MM.1S (cell line): ENCODE data around the gene EIF4G1.

Source experiments
- DNase-seq: peaks from one replicate; pipeline ENCODE4 v3.0.0-alpha.2; 2015
- H2AFZ ChIP-seq: fragments of 300-600 bp; sonication (generic); 2 replicates; pipeline ENCODE4 v1.6.0; 2016; ENCODE audit warnings: antibody characterized with exemption, low read length
- H3F3A ChIP-seq: fragments of 300-600 bp; sonication (generic); 2 replicates; pipeline ENCODE4 v1.6.1; 2016; ENCODE audit warnings: mild to moderate bottlenecking, antibody characterized with exemption, low read length, moderate library complexity, mixed read lengths; ENCODE audit not compliant: insufficient read depth
- H3K27ac ChIP-seq: fragments of 300-600 bp; sonication (generic); 2 replicates; pipeline ENCODE4 v1.5.1; 2016; ENCODE audit warnings: mild to moderate bottlenecking, low read length
- H3K27me3 ChIP-seq: fragments of 300-600 bp; sonication (generic); replicated peaks from 2 replicates; pipeline ENCODE4 v1.6.0; 2016; ENCODE audit warnings: low read length; ENCODE audit not compliant: insufficient read depth
- H3K36me3 ChIP-seq: fragments of 300-600 bp; sonication (generic); replicated peaks from 2 replicates; pipeline ENCODE4 v1.6.1; 2016; ENCODE audit warnings: mild to moderate bottlenecking, low read length, mixed read lengths; ENCODE audit not compliant: insufficient read depth
- H3K4me1 ChIP-seq: fragments of 300-600 bp; sonication (generic); 2 replicates; pipeline ENCODE4 v1.6.1; 2016; ENCODE audit warnings: low read length, mixed read lengths
- H3K4me2 ChIP-seq: fragments of 300-600 bp; sonication (generic); 2 replicates; pipeline ENCODE4 v1.6.0; 2016; ENCODE audit warnings: low read depth, low read length
- H3K4me3 ChIP-seq: fragments of 300-600 bp; sonication (generic); 2 replicates; pipeline ENCODE4 v1.5.1; 2016; ENCODE audit warnings: low read length, mixed read lengths
- H3K79me2 ChIP-seq: fragments of 300-600 bp; sonication (generic); 2 replicates; pipeline ENCODE4 v1.6.1; 2016; ENCODE audit warnings: mixed run types, low read length, mixed read lengths
- H3K9ac ChIP-seq: fragments of 300-600 bp; sonication (generic); 2 replicates; pipeline ENCODE4 v1.6.1; 2016; ENCODE audit warnings: low read length, mixed read lengths
- H3K9me2 ChIP-seq: fragments of 300-600 bp; sonication (generic); replicated peaks from 2 replicates; pipeline ENCODE4 v1.6.1; 2016; ENCODE audit warnings: mild to moderate bottlenecking, low read length, mixed read lengths; ENCODE audit not compliant: insufficient read depth
- H3K9me3 ChIP-seq: fragments of 300-600 bp; sonication (generic); replicated peaks from 2 replicates; pipeline ENCODE4 v1.6.1; 2016; ENCODE audit warnings: mild to moderate bottlenecking, low read length, mixed read lengths; ENCODE audit not compliant: insufficient read depth
- H4K20me1 ChIP-seq: fragments of 300-600 bp; sonication (generic); 2 replicates; pipeline ENCODE4 v1.6.1; 2016; ENCODE audit warnings: mild to moderate bottlenecking, low read length, moderate library complexity, mixed read lengths; ENCODE audit not compliant: insufficient read depth
- EZH2 ChIP-seq: fragments of 300-600 bp; sonication (generic); optimal IDR thresholded peaks from 2 replicates; pipeline ENCODE3; 2017; ENCODE audit warnings: low read depth, mild to moderate bottlenecking, antibody characterized with exemption, low read length, mixed read lengths
- EZH2phosphoT487 ChIP-seq: fragments of 300-600 bp; sonication (generic); IDR thresholded peaks from 2 replicates; pipeline ENCODE4 v1.6.1; 2018; ENCODE audit warnings: antibody characterized with exemption, low read length
- TF ChIP-seq, protein P1 (sequence below): fragments of 300-600 bp; sonication (generic); IDR thresholded peaks from 2 replicates; pipeline ENCODE4 v1.5.1; 2016; ENCODE audit warnings: antibody characterized with exemption, low read length, mixed read lengths

Gene EIF4G1

DNA sequence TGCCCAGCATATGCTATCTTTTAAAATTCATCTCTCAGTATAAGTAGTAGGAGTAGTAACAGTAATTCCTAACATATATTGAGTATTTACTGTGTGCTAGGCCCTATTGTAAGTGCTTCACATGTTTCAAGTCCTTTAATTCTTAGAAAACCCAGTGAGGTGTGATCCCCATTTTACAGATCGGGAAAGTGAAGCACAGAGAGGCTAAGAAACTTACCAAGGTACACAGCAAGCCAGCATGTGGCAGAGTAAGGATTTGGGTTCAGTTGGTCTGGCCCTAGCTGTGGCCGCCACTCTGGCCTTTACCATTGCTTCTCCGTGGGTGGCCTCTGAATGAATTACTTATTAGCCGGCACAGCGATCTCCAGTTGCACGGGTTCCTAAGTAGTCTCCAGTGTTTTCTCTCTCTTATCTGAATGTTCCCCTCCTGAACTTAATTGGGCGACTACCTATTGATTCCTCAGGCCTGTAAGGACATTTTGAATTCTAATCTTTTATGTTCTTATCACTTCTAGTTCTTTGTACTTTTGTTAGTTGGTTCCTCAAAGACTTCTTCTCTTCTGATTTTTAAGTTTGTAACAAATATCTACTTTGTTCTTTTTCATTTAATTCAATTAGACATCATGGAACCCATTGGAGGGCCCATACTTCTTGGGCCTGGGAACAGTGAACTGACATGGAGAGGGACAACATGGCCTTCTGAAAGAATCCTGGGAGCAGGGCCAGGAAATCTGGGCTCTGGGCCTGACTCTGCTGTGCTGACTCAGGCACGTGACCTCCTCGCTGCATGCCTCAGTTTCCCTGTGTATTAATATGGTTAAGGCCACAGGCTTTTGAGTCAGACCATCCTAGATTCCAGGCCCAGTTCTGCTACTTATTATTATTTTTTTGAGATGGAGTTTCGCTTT lies 35.4 kb downstream of the EIF4G1 start:
- H3K36me3 ChIP-seq = no peaks in the 10 kb centered on the region
- H3K9me2 ChIP-seq = no peaks in the 10 kb centered on the region

DNA sequence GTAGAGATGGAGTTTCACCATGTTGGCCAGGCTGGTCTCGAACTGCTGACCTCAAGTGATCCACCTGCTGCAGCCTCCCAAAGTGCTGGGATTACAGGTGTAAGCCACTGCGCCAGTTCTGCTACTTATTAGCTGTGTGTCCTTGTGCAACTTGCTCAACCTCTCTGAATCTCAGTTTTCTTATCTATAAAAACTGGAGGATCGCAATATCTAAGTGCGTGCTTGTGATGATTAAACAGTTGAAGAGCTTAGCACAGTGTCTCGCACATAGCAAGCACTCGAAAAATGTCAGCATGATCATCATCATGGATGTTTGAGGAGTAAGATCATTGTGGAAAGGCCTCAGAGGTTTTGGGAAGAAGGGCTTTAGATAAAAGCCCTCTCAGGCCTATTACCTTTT lies 36.2 kb downstream of the EIF4G1 start:
- no peak for TF ChIP-seq EZH2
- TF ChIP-seq, protein P1, sequence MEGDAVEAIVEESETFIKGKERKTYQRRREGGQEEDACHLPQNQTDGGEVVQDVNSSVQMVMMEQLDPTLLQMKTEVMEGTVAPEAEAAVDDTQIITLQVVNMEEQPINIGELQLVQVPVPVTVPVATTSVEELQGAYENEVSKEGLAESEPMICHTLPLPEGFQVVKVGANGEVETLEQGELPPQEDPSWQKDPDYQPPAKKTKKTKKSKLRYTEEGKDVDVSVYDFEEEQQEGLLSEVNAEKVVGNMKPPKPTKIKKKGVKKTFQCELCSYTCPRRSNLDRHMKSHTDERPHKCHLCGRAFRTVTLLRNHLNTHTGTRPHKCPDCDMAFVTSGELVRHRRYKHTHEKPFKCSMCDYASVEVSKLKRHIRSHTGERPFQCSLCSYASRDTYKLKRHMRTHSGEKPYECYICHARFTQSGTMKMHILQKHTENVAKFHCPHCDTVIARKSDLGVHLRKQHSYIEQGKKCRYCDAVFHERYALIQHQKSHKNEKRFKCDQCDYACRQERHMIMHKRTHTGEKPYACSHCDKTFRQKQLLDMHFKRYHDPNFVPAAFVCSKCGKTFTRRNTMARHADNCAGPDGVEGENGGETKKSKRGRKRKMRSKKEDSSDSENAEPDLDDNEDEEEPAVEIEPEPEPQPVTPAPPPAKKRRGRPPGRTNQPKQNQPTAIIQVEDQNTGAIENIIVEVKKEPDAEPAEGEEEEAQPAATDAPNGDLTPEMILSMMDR = no peak
- no peak for TF ChIP-seq EZH2phosphoT487
- H3K4me2 ChIP-seq = no peak overlapping the region

More for the DNA sequence above, 35.4 kb downstream of the EIF4G1 start:
- no peak overlapping the region for H3K27ac ChIP-seq
- H3F3A ChIP-seq = no peaks in the 10 kb centered on the region
- H3K27me3 ChIP-seq = no peaks in the 10 kb centered on the region
- H3K4me2 ChIP-seq = no peak overlapping the region
- H3K9me3 ChIP-seq = no peaks in the 10 kb centered on the region
- no peak overlapping the region for H2AFZ ChIP-seq
- H3K9ac ChIP-seq = no peak overlapping the region
- no peak for DNase-seq
- H4K20me1 ChIP-seq = no peaks in the 10 kb centered on the region
- TF ChIP-seq EZH2phosphoT487 = no peak
- TF ChIP-seq, protein P1 = no peak
- TF ChIP-seq EZH2 = no peak
- H3K4me3 ChIP-seq = no peak overlapping the region
- H3K4me1 ChIP-seq = peaks cover 4% of the 10 kb centered on the region; the same call in 1 of the 2 replicates
- no peaks in the 10 kb centered on the region for H3K79me2 ChIP-seq

DNA sequence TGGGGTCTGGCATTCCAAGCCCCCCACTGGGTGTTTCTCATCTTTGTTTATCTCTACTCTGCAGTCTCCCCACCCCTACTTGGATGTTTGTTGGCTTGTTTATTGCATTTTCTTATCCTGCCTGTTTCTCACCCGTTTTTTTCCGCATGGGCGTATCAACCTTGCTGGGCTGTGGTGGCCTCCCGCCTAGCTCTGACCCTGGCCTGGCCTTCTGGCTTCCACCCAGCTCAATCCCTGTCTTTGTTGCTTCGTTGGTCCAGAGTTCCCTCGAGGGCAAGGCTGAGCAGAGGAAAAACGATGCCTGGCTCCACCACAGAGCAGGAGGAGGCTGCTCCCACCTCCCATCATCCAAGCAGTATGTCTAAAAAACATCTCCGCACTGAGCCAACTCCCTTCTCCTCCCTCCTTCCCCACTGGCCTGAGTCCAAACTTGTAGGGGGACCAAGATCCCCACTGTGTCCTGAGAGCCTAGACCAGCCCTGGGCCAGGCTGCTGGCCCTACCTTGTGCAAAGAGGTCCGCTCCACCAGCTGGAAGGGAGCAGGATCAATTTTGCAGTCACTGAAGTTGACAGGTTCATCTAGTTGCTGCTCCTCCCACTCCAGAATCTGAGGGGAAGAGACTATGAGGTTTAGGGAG lies 37.2 kb downstream of the EIF4G1 start:
- H3K36me3 ChIP-seq = no peaks in the 10 kb centered on the region
- no peaks in the 10 kb centered on the region for H3K9me2 ChIP-seq
- H3K27me3 ChIP-seq = no peaks in the 10 kb centered on the region
- no peak overlapping the region for H3K9ac ChIP-seq
- no peak overlapping the region for H2AFZ ChIP-seq
- no peak overlapping the region for H3K27ac ChIP-seq
- no peaks in the 10 kb centered on the region for H3K79me2 ChIP-seq
- no peaks in the 10 kb centered on the region for H4K20me1 ChIP-seq
- no peaks in the 10 kb centered on the region for H3K9me3 ChIP-seq
- TF ChIP-seq EZH2 (no peak), EZH2phosphoT487 (no peak)
- TF ChIP-seq, protein P1 = no peak
- no peaks in the 10 kb centered on the region for H3K4me1 ChIP-seq
- DNase-seq = no peak
- no peak overlapping the region for H3K4me3 ChIP-seq
- no peaks in the 10 kb centered on the region for H3F3A ChIP-seq
- H3K4me2 ChIP-seq = no peak overlapping the region

More for the DNA sequence above, 36.2 kb downstream of the EIF4G1 start:
- no peaks in the 10 kb centered on the region for H3K27me3 ChIP-seq
- DNase-seq = no peak
- H3K4me3 ChIP-seq = no peak overlapping the region
- H3K79me2 ChIP-seq = no peaks in the 10 kb centered on the region
- no peaks in the 10 kb centered on the region for H3K36me3 ChIP-seq
- no peaks in the 10 kb centered on the region for H4K20me1 ChIP-seq
- H3F3A ChIP-seq = no peaks in the 10 kb centered on the region
- no peak overlapping the region for H2AFZ ChIP-seq
- H3K27ac ChIP-seq = no peak overlapping the region
- no peaks in the 10 kb centered on the region for H3K4me1 ChIP-seq
- no peaks in the 10 kb centered on the region for H3K9me3 ChIP-seq
- no peaks in the 10 kb centered on the region for H3K9me2 ChIP-seq
- H3K9ac ChIP-seq = no peak overlapping the region
